EL (cell line): ENCODE measurements around the gene GPR162.

Experiments used
- DNase-seq: peaks from one replicate; pipeline ENCODE4 v3.0.0-alpha.2; 2016

The GPR162 gene

GRCh38 chr12:6837370-6838060, 15.9 kb downstream of the GPR162 start:
- DNase-seq: no peak

GRCh38 chr12:6838854-6839253, 17.2 kb downstream of the GPR162 start:
- DNase-seq: no peak

- no peak for DNase-seq
Observed at GRCh38 chr12:6839482-6840201, 18.0 kb downstream of the GPR162 start.

- DNase-seq: no peak
Observed at GRCh38 chr12:6840330-6840729, 18.7 kb downstream of the GPR162 start.

GRCh38 chr12:6840761-6841515, 19.3 kb downstream of the GPR162 start, which contains the start of gene GNB3:
GNB3 (plus strand) TSS chr12:6840925; CDS start chr12:6841288, 363 bp downstream.
- DNase-seq: no peak

DNA sequence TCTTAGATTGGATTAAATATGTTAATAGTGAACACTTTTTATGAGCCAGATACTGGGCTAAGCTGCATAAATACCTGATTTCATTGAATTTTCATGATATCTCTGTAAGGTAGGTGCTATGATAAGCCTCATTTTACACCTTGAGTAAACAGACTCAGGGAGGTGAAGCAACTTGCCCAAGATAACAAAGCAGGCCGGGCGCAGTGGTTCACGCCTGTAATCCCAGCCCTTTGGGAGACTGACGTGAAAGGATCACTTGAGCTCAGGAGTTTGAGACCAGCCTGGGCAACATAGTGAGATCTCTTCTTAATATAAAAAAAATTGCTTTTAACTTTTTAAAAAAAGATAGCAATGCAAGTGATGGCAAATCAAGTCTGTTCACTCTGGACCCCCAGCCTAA, 20.5 kb downstream of the GPR162 start:
- DNase-seq: no peak

DNA sequence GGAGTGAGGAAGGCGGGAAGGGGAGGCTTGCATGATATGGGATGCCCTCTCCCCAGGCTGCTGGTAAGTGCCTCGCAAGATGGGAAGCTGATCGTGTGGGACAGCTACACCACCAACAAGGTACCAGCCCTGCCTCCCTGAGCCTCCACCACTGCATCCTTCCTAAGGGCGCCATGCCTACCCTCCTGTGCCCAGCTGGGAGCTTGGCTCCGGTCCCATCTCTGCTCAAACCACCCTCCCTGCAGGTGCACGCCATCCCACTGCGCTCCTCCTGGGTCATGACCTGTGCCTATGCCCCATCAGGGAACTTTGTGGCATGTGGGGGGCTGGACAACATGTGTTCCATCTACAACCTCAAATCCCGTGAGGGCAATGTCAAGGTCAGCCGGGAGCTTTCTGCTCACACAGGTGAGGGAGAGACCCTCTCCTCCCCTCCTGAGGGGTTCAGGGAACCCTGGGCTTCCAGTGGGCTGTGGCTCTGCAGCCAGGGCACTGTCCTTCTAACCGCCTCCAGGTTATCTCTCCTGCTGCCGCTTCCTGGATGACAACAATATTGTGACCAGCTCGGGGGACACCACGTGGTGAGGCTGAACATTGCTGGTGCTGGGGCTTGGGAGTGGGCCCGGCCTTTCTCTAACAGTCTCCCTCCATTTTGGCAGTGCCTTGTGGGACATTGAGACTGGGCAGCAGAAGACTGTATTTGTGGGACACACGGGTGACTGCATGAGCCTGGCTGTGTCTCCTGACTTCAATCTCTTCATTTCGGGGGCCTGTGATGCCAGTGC, 21.7 kb downstream of the GPR162 start:
- DNase-seq: no peak

DNA sequence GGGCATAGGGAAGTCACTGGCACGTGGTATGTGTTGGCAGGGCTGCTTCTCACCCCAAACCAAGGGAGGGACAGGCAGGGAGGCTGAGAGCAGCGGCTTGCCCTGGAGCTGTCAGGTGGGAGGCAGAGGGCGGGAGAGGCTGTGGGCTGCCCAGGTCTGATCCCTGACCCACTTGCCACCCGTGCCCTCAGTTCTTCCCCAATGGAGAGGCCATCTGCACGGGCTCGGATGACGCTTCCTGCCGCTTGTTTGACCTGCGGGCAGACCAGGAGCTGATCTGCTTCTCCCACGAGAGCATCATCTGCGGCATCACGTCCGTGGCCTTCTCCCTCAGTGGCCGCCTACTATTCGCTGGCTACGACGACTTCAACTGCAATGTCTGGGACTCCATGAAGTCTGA, 23.8 kb downstream of the GPR162 start:
- no peak for DNase-seq

DNA sequence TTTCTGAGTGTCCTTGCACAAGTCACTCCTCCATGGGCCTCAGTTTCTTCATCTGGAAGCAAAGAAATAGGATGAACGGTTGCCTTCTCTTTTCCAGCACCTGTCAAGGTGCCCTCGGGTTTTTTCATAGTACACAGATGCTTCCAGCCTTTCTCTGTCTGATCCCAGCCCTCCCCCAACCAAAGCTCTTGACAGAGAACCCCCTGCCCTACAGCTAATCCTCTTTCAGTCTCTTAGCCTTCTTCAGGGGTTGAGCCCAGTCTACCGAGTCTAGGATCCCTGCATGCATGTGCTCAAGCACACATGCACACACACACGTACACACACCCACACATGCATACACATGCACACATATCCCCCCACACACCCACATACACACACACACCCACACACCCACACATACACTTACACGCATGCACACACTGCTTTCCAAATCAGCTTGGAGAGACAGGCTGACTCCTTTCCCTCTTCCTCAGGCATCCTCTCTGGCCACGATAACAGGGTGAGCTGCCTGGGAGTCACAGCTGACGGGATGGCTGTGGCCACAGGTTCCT, 24.8 kb downstream of the GPR162 start:
- no peak for DNase-seq

DNA sequence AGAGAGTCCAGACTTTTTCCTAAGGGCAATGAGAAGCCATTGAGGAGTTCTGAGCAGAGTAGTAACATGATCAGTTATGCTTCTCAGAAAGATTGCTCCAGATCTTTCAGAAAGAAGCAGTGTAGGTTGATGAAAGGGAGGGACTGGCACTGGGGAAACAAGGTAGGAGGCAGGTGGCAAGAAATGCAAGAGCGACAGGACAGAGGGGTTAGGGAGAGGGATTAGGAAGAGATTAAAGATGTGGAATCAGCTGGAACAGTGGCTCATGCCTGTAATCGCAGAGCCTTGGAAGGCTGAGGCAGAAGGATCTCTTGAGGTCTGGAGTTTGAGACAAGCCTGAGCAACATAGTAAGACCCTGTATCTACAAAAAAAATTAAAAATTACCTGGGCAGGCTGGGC, 26.1 kb downstream of the GPR162 start:
- DNase-seq: no peak

GRCh38 chr12:6849427-6849826, 27.8 kb downstream of the GPR162 start:
- DNase-seq: no peak

- DNase-seq: no peak
Observed at GRCh38 chr12:6849976-6850560, 28.4 kb downstream of the GPR162 start.

GRCh38 chr12:6850796-6851152, 29.2 kb downstream of the GPR162 start:
- DNase-seq: no peak

- DNase-seq: peak; percentile 99
Observed at GRCh38 chr12:6851153-6851920, 29.7 kb downstream of the GPR162 start, which contains the start of gene CDCA3. CDCA3 (minus strand) TSS chr12:6851286; CDS start chr12:6850952, 334 bp downstream.

GRCh38 chr12:6851921-6852650, 30.5 kb downstream of the GPR162 start, which contains the start of gene USP5:
USP5 (plus strand) TSS chr12:6852150; CDS start chr12:6852180, 30 bp downstream.
- peak; percentile 100 for DNase-seq

- DNase-seq: peak; percentile 78
Observed at GRCh38 chr12:6852651-6853354, 31.2 kb downstream of the GPR162 start.

- no peak for DNase-seq
Observed at GRCh38 chr12:6853626-6854025, 32.0 kb downstream of the GPR162 start.

GRCh38 chr12:6854036-6854435, 32.4 kb downstream of the GPR162 start:
- no peak for DNase-seq

DNA sequence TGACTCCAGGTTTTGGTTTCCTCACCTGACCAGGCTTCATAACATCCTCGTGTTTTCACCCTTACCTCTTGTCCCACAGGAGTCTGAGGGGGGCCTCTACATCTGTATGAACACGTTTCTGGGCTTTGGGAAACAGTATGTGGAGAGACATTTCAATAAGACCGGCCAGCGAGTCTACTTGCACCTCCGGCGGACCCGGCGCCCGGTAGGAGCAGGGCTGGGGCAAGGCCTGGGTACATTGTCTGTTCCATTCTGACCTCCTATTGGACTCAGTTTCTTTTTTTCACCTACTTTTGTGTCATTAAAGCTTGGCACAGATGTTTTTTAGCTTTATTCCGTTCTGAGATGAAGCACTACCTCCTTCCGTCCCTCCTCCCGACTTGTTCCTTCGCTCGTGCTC, 33.7 kb downstream of the GPR162 start:
- DNase-seq: no peak

DNA sequence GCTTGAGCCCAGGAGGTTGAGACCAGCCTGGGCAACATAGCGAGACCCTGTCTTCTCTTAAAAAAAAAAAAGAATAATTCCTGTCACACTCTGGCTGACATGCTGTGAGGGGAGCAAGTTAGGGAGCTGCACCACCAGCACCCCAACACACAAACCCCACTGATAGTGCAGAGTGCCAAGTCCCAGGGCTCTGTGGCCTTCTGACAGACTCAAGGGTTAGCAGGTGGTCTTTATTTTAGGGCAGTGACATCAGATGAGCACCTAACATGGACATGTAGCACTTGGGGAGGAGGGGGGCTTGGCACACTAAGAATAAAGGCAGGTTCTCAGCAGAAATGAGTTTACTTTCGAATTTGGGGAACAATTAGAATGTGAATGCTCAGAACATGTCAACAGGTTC, 37.2 kb downstream of the GPR162 start:
- DNase-seq: no peak
